Tibial artery (tissue), 4 donors: Measurements from ENCODE around the gene ATRX.

ENCODE experiments used
- DNase-seq, 2 donors: peaks; one replicate each; pipeline ENCODE4 v3.0.0-alpha.2; 2019
- H3K27ac ChIP-seq, 2 donors: fragments of 200-600 bp; sonication (generic) in 1 of 2; 1 replicate in 1 of 2; 2 replicates in 1 of 2; pipeline ENCODE4 v1.5.1; 2018 to 2019; ENCODE audit warnings: mild to moderate bottlenecking in 1 of 2
- H3K27me3 ChIP-seq, 2 donors: fragments of 200-600 bp; sonication (generic) in 1 of 2; one replicate each; pipeline versions ENCODE4 v1.5.1 to v1.6.0; 2016 to 2019
- H3K36me3 ChIP-seq, 3 donors: fragments of 200-600 bp; sonication (generic) in 2 of 3; one replicate each; pipeline ENCODE4 v1.5.1; 2016 to 2019; ENCODE audit warnings: mild to moderate bottlenecking in 2 of 3
- H3K4me1 ChIP-seq, 4 donors: fragments of 200-600 bp; sonication (generic) in 2 of 4; 1 replicate in 3 of 4; 2 replicates in 1 of 4; pipeline ENCODE4 v1.5.1; 2016 to 2019
- H3K4me3 ChIP-seq, 2 donors: fragments of 200-600 bp; sonication (generic) in 1 of 2; 1 replicate in 1 of 2; 2 replicates in 1 of 2; pipeline ENCODE4 v1.5.1; 2018 to 2019; ENCODE audit warnings: mild to moderate bottlenecking in 2 of 2
- H3K9me3 ChIP-seq, 3 donors: fragments of 200-600 bp; sonication (generic) in 1 of 3; one replicate each; pipeline ENCODE4 v1.5.1; 2016 to 2019
- CTCF ChIP-seq, 2 experiments: fragments of 200-600 bp in 1 of 2; fragments of 450-650 bp in 1 of 2; IDR thresholded peaks; one replicate each; pipeline ENCODE4 v1.5.1; 2017 to 2019; ENCODE audit warnings: antibody characterized with exemption in 2 of 2, mild to moderate bottlenecking in 1 of 2, moderate library complexity in 1 of 2
- intact Hi-C: fragments of 100-400 bp; cut with DNase I; formaldehyde crosslinking; loops from one replicate; pipeline ENCODE4 v1.15.0; 2023; ENCODE audit warnings: low total_unique reads

ATRX gene

DNA sequence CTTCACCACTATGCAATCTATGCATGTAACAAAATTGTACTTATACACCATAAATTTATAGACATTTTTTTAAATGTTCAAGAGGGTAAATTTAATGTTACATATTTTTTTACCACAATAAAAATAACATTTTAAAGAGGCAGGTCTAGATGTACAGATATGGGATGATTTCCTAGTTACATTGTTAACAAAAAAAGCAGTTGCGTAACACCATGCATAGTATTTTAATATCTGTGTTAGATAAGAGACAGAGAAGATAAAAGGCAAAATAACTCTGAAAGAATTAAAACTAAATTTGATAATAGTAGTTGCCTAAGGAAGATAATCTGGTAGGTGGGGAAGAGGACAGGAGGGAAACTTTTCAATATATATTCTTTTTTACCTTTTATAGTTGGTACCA lies 9.1 kb upstream of the ATRX start:
- Histone ChIP-seq H3K4me1 (no peaks in the 10 kb centered on the region), H3K4me3 (no peak overlapping the region), H3K27me3 (no peaks in the 10 kb centered on the region), H3K27ac (no peak overlapping the region), H3K36me3 (no peaks in the 10 kb centered on the region), H3K9me3 (no peaks in the 10 kb centered on the region)
- intact Hi-C loops: no loop called here
- TF ChIP-seq CTCF (IDR thresholded peaks at IDR 0.05): no peak
- no peak for DNase-seq

GRCh38 chrX:77793946-77794345 lies 7.9 kb upstream of the ATRX start:
- H3K4me1 ChIP-seq: no peaks in the 10 kb centered on the region
- no peaks in the 10 kb centered on the region for H3K27me3 ChIP-seq
- no peaks in the 10 kb centered on the region for H3K9me3 ChIP-seq
- DNase-seq: no peak
- H3K27ac ChIP-seq: no peak overlapping the region
- no peaks in the 10 kb centered on the region for H3K36me3 ChIP-seq
- no peak overlapping the region for H3K4me3 ChIP-seq
- intact Hi-C loops: no loop called here
- no peak for TF ChIP-seq CTCF (IDR thresholded peaks at IDR 0.05)

DNA sequence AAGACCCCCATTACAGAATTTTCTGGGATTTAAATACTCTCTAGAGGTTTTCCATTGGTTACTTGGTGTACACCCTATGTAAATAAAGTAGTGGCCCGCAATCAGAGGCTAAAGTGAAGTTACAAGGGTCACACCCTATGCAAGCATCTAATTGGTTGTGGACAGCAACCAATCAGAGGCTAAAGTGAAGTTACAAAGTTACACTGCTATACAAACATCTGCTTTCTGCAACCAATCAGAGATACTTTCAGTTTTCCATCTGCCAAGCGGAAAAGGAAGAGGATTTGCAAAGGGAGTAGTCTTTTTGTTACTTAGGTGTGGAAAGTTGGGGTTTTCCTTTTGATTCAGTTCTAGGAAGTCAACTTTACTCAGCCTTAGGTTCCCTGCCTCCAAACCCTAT lies 2.0 kb upstream of the ATRX start:
- Histone ChIP-seq H3K36me3 (no peaks in the 10 kb centered on the region), H3K4me1 (peaks cover 0 to under 1% (median 0%) of the 10 kb centered on the region in 4 donors), H3K27me3 (no peaks in the 10 kb centered on the region), H3K9me3 (no peaks in the 10 kb centered on the region), H3K27ac (peak overlapping the region in 1 of 2 donors; percentile 41), H3K4me3 (peak overlapping the region; percentile 41 to 42)
- no peak for DNase-seq
- TF ChIP-seq CTCF (IDR thresholded peaks at IDR 0.05): no peak
- intact Hi-C loops: no loop called here

DNA sequence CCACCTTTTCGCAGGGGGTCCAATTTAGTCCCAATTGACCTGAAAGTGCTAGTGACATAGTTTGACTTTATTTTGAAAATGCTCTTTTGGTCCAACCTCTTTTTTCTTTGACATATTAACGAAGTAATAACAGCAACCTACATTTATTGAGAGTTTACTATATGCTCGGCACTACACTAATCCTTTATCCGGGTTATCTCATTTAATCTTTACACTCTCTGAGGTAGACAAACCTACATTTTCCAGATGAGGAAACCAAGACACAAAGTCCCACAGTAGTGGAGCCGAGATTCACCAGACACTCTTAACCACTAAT lies 307 bp upstream of the ATRX start:
- intact Hi-C loops: no loop called here
- Histone ChIP-seq H3K9me3 (no peaks in the 10 kb centered on the region), H3K27ac (peak overlapping the region; percentile 81 to 92), H3K27me3 (no peaks in the 10 kb centered on the region), H3K4me1 (peaks cover 0 to 9% (median 0%) of the 10 kb centered on the region in 4 donors), H3K36me3 (no peaks in the 10 kb centered on the region), H3K4me3 (peak overlapping the region; percentile 63 to 72)
- TF ChIP-seq CTCF (IDR thresholded peaks at IDR 0.05): no peak
- DNase-seq: no peak

DNA sequence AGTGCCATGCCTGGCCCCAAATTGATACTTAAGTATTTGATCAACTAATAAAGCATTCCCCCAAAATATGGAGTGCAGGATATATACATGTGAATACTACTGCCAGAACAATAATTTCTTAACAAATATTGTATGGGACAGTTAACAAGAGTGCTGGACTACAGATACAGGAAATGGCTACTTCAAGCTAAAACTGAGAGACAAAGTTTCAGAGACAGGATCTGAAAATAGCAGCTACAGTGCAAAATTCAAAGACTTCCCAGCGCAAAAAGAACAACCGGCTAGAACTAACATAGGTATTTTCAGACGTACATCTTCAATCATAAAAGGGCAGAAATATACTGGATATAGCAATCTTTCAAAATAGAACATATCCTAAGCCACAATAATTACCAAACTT lies 6.3 kb downstream of the ATRX start:
- H3K4me3 ChIP-seq: no peak overlapping the region
- DNase-seq: no peak
- no peaks in the 10 kb centered on the region for H3K36me3 ChIP-seq
- H3K9me3 ChIP-seq: no peaks in the 10 kb centered on the region
- no peak for TF ChIP-seq CTCF (IDR thresholded peaks at IDR 0.05)
- H3K27me3 ChIP-seq: no peaks in the 10 kb centered on the region
- H3K27ac ChIP-seq: no peak overlapping the region
- intact Hi-C loops: no loop called here
- peaks cover 0 to 13% (median 0%) of the 10 kb centered on the region in 4 donors for H3K4me1 ChIP-seq

GRCh38 chrX:77776659-77777058 lies 9.4 kb downstream of the ATRX start:
- no peaks in the 10 kb centered on the region for H3K9me3 ChIP-seq
- H3K27ac ChIP-seq: no peak overlapping the region
- H3K4me1 ChIP-seq: peaks cover 0 to 4% (median 0%) of the 10 kb centered on the region in 4 donors
- no peaks in the 10 kb centered on the region for H3K36me3 ChIP-seq
- no peaks in the 10 kb centered on the region for H3K27me3 ChIP-seq
- no peak for DNase-seq
- TF ChIP-seq CTCF (IDR thresholded peaks at IDR 0.05): no peak
- H3K4me3 ChIP-seq: no peak overlapping the region
- intact Hi-C loops: no loop called here
